Breast epithelium (tissue), 3 donors: ENCODE data around the gene MORN1.

Experiments
- CTCF ChIP-seq, 3 donors: fragments of 450-650 bp; IDR thresholded peaks; one replicate each; pipeline ENCODE4 v1.5.1; 2016 to 2017; ENCODE audit warnings: antibody characterized with exemption in 3 of 3, mild to moderate bottlenecking in 3 of 3, moderate library complexity in 3 of 3
- POLR2A ChIP-seq: fragments of 450-650 bp; IDR thresholded peaks from one replicate; pipeline ENCODE4 v1.6.1; 2016; ENCODE audit warnings: antibody characterized with exemption, mild to moderate bottlenecking, moderate library complexity

- TF ChIP-seq CTCF (IDR thresholded peaks at IDR 0.05), result no peak
- no peak for TF ChIP-seq POLR2A
These were observed 53.9 kb downstream of the MORN1 start for GRCh38 chr1:2337501-2337900.
